A549 treated with RU486 at 1 μM for 4 hours (cell line): Measurements from ENCODE around the gene ZNF804A. TPM values are rescaled to one million over a fixed set of nuclear protein-coding genes. Genes with fewer than 3 reads are reported as not detected.

Experiments
- total RNA-seq: library from RNA; stranded (reverse); fragments of 200-300 nt; extraction: Qiagen RNA extraction; gene quantifications from 5 replicates; pipeline ENCODE4 v1.2.3, GENCODE V29; 2022; ENCODE audit warnings: low read depth

Gene ZNF804A
- not detected in 5 replicates for total RNA-seq

GRCh38 chr2:184598316-184599053, at the start of gene ZNF804A:
Gene ZNF804A, plus strand, starts transcription at chr2:184598529. Its CDS starts 431 bp downstream, at chr2:184598960.

